A549 (cell line): ENCODE measurements around the gene TXNRD1. TPM values are rescaled to one million over a fixed set of nuclear protein-coding genes. Genes with fewer than 3 reads are reported as not detected.

ENCODE experiments used
- ATAC-seq, 2 experiments: fragments of 200-7000 bp in 1 of 2; fragments of >200 bp in 1 of 2; cut with Nextera tagmentation in 1 of 2; cut with Tn5 transposase in 1 of 2; 3 replicates each; pipeline versions ENCODE4 v1.8.0 to v1.9.1; 2018 to 2020; ENCODE audit warnings: mild to moderate bottlenecking in 1 of 2, moderate library complexity in 1 of 2
- CTCF ChIA-PET: fragments of 300-600 bp; sonication (Branson Sonifier 250); formaldehyde crosslinking; extraction: SDS; loops from one replicate; lab custom pipeline; 2021; ENCODE audit warnings: antibody characterized with exemption, inconsistent platforms; lab: Yijun Ruan, JAX
- POLR2A ChIA-PET: fragments of 350-600 bp; formaldehyde crosslinking; extraction: SDS; loops from one replicate; lab custom pipeline; 2021; ENCODE audit warnings: antibody characterized with exemption, inconsistent platforms; lab: Yijun Ruan, JAX
- DNase-seq, 2 experiments: peaks; one replicate each; pipeline versions ENCODE4 v3.0.0 to v3.0.0-alpha.2; 2011 to 2016; ENCODE audit warnings: low read depth in 1 of 2, low spot score in 1 of 2
- FAIRE-seq: peaks from 2 replicates; lab custom pipeline; 2011; peaks lifted over from hg19 to GRCh38; lab: Jason Lieb, UNC
- H3K27ac ChIP-seq, 2 experiments: fragments of >200 bp; sonication (Bioruptor Twin); formaldehyde crosslinking; 3 replicates each; pipeline ENCODE4 v1.5.1; 2016 to 2017
- H3K4me1 ChIP-seq: fragments of >200 bp; sonication (Bioruptor Twin); formaldehyde crosslinking; 3 replicates; pipeline ENCODE4 v1.6.1; 2016
- H3K4me2 ChIP-seq: fragments of >200 bp; sonication (Bioruptor Twin); formaldehyde crosslinking; 3 replicates; pipeline ENCODE4 v1.6.1; 2016
- H3K4me3 ChIP-seq: fragments of >200 bp; sonication (Bioruptor Twin); formaldehyde crosslinking; 3 replicates; pipeline ENCODE4 v1.5.1; 2016
- H3K9me3 ChIP-seq: fragments of >200 bp; sonication (Bioruptor Twin); formaldehyde crosslinking; 3 replicates; pipeline ENCODE4 v1.6.1; 2016
- ATOH8 ChIP-seq: fragments of 250-450 bp; sonication (Bioruptor Pico); IDR thresholded peaks from 2 replicates; pipeline ENCODE4 v1.5.0; 2020; ENCODE audit warnings: low read depth, mild to moderate bottlenecking, moderate library complexity
- BCL3 ChIP-seq: fragments of >200 bp; sonication (Bioruptor Twin); formaldehyde crosslinking; IDR thresholded peaks from 3 replicates; pipeline ENCODE4 v1.6.1; 2016
- BHLHE40 ChIP-seq: IDR thresholded peaks from 2 replicates; pipeline ENCODE4 v1.6.1; 2012; ENCODE audit warnings: low read depth, low read length, inconsistent platforms
- CBX2 ChIP-seq: fragments of 200-600 bp; sonication (generic); IDR thresholded peaks from 2 replicates; pipeline ENCODE4 v1.6.1; 2016; ENCODE audit warnings: low read depth, mild to moderate bottlenecking, borderline replicate concordance
- CBX8 ChIP-seq: fragments of 200-600 bp; sonication (generic); IDR thresholded peaks from 2 replicates; pipeline ENCODE4 v1.6.1; 2016
- CEBPB ChIP-seq, 2 experiments: fragments of >200 bp in 1 of 2; sonication (Bioruptor Twin) in 1 of 2; formaldehyde crosslinking in 1 of 2; IDR thresholded peaks; 2 replicates each; pipeline ENCODE4 v1.6.1; 2012 to 2016
- CTCF ChIP-seq: fragments of >200 bp; sonication (Bioruptor Twin); formaldehyde crosslinking; IDR thresholded peaks from 3 replicates; pipeline ENCODE4 v1.5.1; 2016
- EHMT2 ChIP-seq: fragments of 200-600 bp; sonication (generic); IDR thresholded peaks from 2 replicates; pipeline ENCODE4 v1.6.1; 2016; ENCODE audit warnings: antibody characterized with exemption, low read depth, mild to moderate bottlenecking, moderate library complexity
- FOXS1 ChIP-seq: fragments of 250-450 bp; sonication (Bioruptor Pico); IDR thresholded peaks from 2 replicates; pipeline ENCODE4 v1.5.0; 2020; ENCODE audit warnings: mild to moderate bottlenecking, moderate library complexity
- GATA3 ChIP-seq: IDR thresholded peaks from 2 replicates; pipeline ENCODE4 v1.6.1; 2012; ENCODE audit warnings: borderline replicate concordance
- HDAC2 ChIP-seq: fragments of 200-600 bp; sonication (generic); IDR thresholded peaks from 2 replicates; pipeline ENCODE4 v1.6.1; 2016
- HEYL ChIP-seq: fragments of 250-450 bp; sonication (Bioruptor Pico); IDR thresholded peaks from 2 replicates; pipeline ENCODE4 v1.8.0; 2021; ENCODE audit warnings: mild to moderate bottlenecking, moderate library complexity
- HMGXB4 ChIP-seq: fragments of 250-450 bp; sonication (Bioruptor Pico); IDR thresholded peaks from 2 replicates; pipeline ENCODE4 v1.5.0; 2021; ENCODE audit warnings: mild to moderate bottlenecking, moderate library complexity, borderline replicate concordance
- HOXA7 ChIP-seq: fragments of 250-450 bp; sonication (Bioruptor Pico); IDR thresholded peaks from 2 replicates; pipeline ENCODE4 v1.5.0; 2020; ENCODE audit warnings: mild to moderate bottlenecking, moderate library complexity
- KDM1A ChIP-seq: fragments of 200-600 bp; sonication (generic); IDR thresholded peaks from 2 replicates; pipeline ENCODE4 v1.6.1; 2016; ENCODE audit warnings: low read depth, mild to moderate bottlenecking
- MAX ChIP-seq: IDR thresholded peaks from 2 replicates; pipeline ENCODE4 v1.6.1; 2012
- MAZ ChIP-seq: fragments of 150-350 bp; IDR thresholded peaks from 2 replicates; pipeline ENCODE4 v1.6.1; 2014; ENCODE audit warnings: antibody characterized with exemption, low read depth, low read length, borderline replicate concordance
- MYC ChIP-seq: IDR thresholded peaks from 2 replicates; pipeline ENCODE4 v1.6.1; 2012; ENCODE audit warnings: mild to moderate bottlenecking, inconsistent platforms, low read length, improper control_type of control experiment, borderline replicate concordance
- NPAS2 ChIP-seq: fragments of 250-450 bp; sonication (Bioruptor Pico); IDR thresholded peaks from 2 replicates; pipeline ENCODE4 v1.8.0; 2022; ENCODE audit warnings: mild to moderate bottlenecking, moderate library complexity, borderline replicate concordance
- NR3C1 ChIP-seq: fragments of >200 bp; sonication (Bioruptor Twin); formaldehyde crosslinking; IDR thresholded peaks from 3 replicates; pipeline ENCODE4 v1.6.1; 2017
- RAD21 ChIP-seq, 2 experiments: fragments of >200 bp in 1 of 2; sonication (Bioruptor Twin) in 1 of 2; formaldehyde crosslinking in 1 of 2; IDR thresholded peaks in 1 of 2; conservative IDR thresholded peaks in 1 of 2; 2 replicates in 1 of 2; 3 replicates in 1 of 2; pipeline ENCODE4 v1.6.1; 2012 to 2018; ENCODE audit warnings: inconsistent platforms in 1 of 2
- RARB ChIP-seq: fragments of 250-450 bp; sonication (Bioruptor Pico); IDR thresholded peaks from 2 replicates; pipeline ENCODE4 v1.8.0; 2021; ENCODE audit warnings: mild to moderate bottlenecking, moderate library complexity
- RNF2 ChIP-seq: fragments of 200-600 bp; sonication (generic); IDR thresholded peaks from 2 replicates; pipeline ENCODE4 v1.6.1; 2016; ENCODE audit warnings: low read depth, mild to moderate bottlenecking, antibody characterized with exemption, moderate library complexity, borderline replicate concordance
- SMC3 ChIP-seq: fragments of >200 bp; sonication (Bioruptor Twin); formaldehyde crosslinking; IDR thresholded peaks from 3 replicates; pipeline ENCODE4 v1.6.1; 2018; ENCODE audit warnings: inconsistent platforms
- SREBF2 ChIP-seq: fragments of 450-650 bp; IDR thresholded peaks from 2 replicates; pipeline ENCODE4 v1.6.1; 2014; ENCODE audit warnings: mild to moderate bottlenecking, moderate library complexity
- TFCP2L1 ChIP-seq: fragments of 250-450 bp; sonication (Bioruptor Pico); IDR thresholded peaks from 2 replicates; pipeline ENCODE4 v1.5.0; 2021; ENCODE audit warnings: mild to moderate bottlenecking
- ZNF302 ChIP-seq: fragments of 250-450 bp; sonication (Bioruptor Pico); IDR thresholded peaks from 2 replicates; pipeline ENCODE4 v1.9.0; 2021; ENCODE audit warnings: inconsistent platforms, mild to moderate bottlenecking, moderate library complexity
- WGBS: methylation state at CpG from one replicate; pipeline ENCODE4 v1.1.6; 2017; ENCODE audit errors: missing lambda C conversion rate; 5-methylcytosine and 5-hydroxymethylcytosine counted together
- polyA plus RNA-seq, 4 experiments: library from polyadenylated mRNA; depleted of rRNA in 3 of 4; stranded (reverse); fragments of >200 nt; fragmentation: RNase III in 1 of 4; extraction: RNeasy Plus Mini Kit Qiagen cat#74134 plus additional on column Dnase treatment in 1 of 4; gene quantifications; 2 replicates in 3 of 4; 3 replicates in 1 of 4; pipeline ENCODE4 v1.2.3, GENCODE V29; 2011 to 2017

TXNRD1 gene
- polyA plus RNA-seq, 2 of the 4 experiments (the other 2 are of a cell fraction): 899 to 1,230 TPM

GRCh38 chr12:104385510-104385909 lies 169.9 kb downstream of the TXNRD1 start:
- H3K4me3 ChIP-seq: no peak overlapping the region
- WGBS: 80% methylated on average over 1 of the region's 1 CpG
- peaks cover 15% of the 10 kb centered on the region for H3K4me1 ChIP-seq
- TF ChIP-seq RAD21 (conservative IDR thresholded peaks at IDR 0.05 in 1 of 2, IDR thresholded peaks at IDR 0.05 in 1 of 2): no peak
- no peak for TF ChIP-seq CBX2
- no peak for TF ChIP-seq RARB (CRISPR knock-in tag)
- no peak for TF ChIP-seq NPAS2 (CRISPR knock-in tag)
- no peak for TF ChIP-seq EHMT2
- TF ChIP-seq NR3C1: no peak
- no peak for TF ChIP-seq ZNF302 (CRISPR knock-in tag)
- no peak for TF ChIP-seq GATA3
- TF ChIP-seq SREBF2: no peak
- no peak for TF ChIP-seq FOXS1 (CRISPR knock-in tag)
- TF ChIP-seq HOXA7 (CRISPR knock-in tag): no peak
- TF ChIP-seq TFCP2L1 (CRISPR knock-in tag): no peak
- no peak for TF ChIP-seq HEYL
- TF ChIP-seq CEBPB (IDR thresholded peaks at IDR 0.05): no peak
- no peak for TF ChIP-seq MAX
- POLR2A ChIA-PET: no interaction called here
- CTCF ChIA-PET: interaction anchor here (1.3 kb wide), 1 partner anchor 71 kb away, joined by 4 read pairs; the partner anchor contains the start of gene CHST11
- FAIRE-seq (no peak), DNase-seq (no peak), ATAC-seq (no peak)
- H3K27ac ChIP-seq: no peak overlapping the region
- H3K4me2 ChIP-seq: no peak overlapping the region
- no peaks in the 10 kb centered on the region for H3K9me3 ChIP-seq

- Histone ChIP-seq H3K27ac (no peak overlapping the region), H3K4me3 (no peak overlapping the region), H3K4me1 (peaks cover 12% of the 10 kb centered on the region), H3K9me3 (no peaks in the 10 kb centered on the region), H3K4me2 (no peak overlapping the region)
- POLR2A ChIA-PET: no interaction called here
- 91% methylated on average over 3 of the region's 3 CpGs for WGBS
- FAIRE-seq (no peak), DNase-seq (no peak), ATAC-seq (peak in 1 of 2 experiments; percentile 14; a peak in 1 of 6 replicates)
- no peak for TF ChIP-seq MAX
- no peak for TF ChIP-seq MYC
- no peak for TF ChIP-seq EHMT2
- TF ChIP-seq FOXS1 (CRISPR knock-in tag): no peak
- TF ChIP-seq RNF2: no peak
- TF ChIP-seq BCL3: no peak
- no peak for TF ChIP-seq SREBF2
- no peak for TF ChIP-seq CBX8
- no peak for TF ChIP-seq KDM1A
- TF ChIP-seq CBX2: no peak
- TF ChIP-seq ATOH8 (CRISPR knock-in tag): no peak
- no peak for TF ChIP-seq BHLHE40
- no peak for TF ChIP-seq SMC3
- CTCF ChIA-PET: interaction anchor here (0.6 to 1.4 kb wide), 4 partner anchors 70 to 997 kb away, joined by 3 to 4 read pairs (median 3); partner anchors contain the start of gene CHST11
These were observed 170.9 kb downstream of the TXNRD1 start for GRCh38 chr12:104386461-104386860.

- ChIA-PET CTCF (interaction anchor here (1.2 to 1.4 kb wide), 2 partner anchors 12 to 403 kb away, joined by 3 read pairs; no protein-coding TSS in a partner anchor), POLR2A (no interaction called here)
- FAIRE-seq (no peak), ATAC-seq (no peak; a peak in 3 of 6 replicates), DNase-seq (no peak)
- no peak overlapping the region for H3K27ac ChIP-seq
- no peaks in the 10 kb centered on the region for H3K9me3 ChIP-seq
- peaks cover 6% of the 10 kb centered on the region for H3K4me1 ChIP-seq
- no peak overlapping the region for H3K4me2 ChIP-seq
- no peak overlapping the region for H3K4me3 ChIP-seq
- 86% methylated on average over 7 of the region's 7 CpGs for WGBS
- TF ChIP-seq CBX2 (no peak), HDAC2 (no peak), SREBF2 (no peak), GATA3 (no peak), HMGXB4 (CRISPR knock-in tag) (no peak), MAX (no peak), NR3C1 (no peak), CTCF (no peak), RAD21 (conservative IDR thresholded peaks at IDR 0.05 in 1 of 2, IDR thresholded peaks at IDR 0.05 in 1 of 2) (no peak), MAZ (no peak), TFCP2L1 (CRISPR knock-in tag) (no peak), HEYL (no peak), BHLHE40 (no peak)
These were observed 171.6 kb downstream of the TXNRD1 start for GRCh38 chr12:104387190-104387589.
